Activated naive CD4-positive, alpha-beta T cell treated with anti-CD3 and anti-CD28 coated beads, Interleukin-2, amount 50 U/mL, for 24 hours (primary cell): ENCODE data around the gene B4GALT3.
A peak's percentile ranks its signal among the peaks of the same experiment; 100 is the strongest.

Experiments used
- H3K27ac Mint-ChIP-seq: one replicate; pipeline ENCODE4 v1.8.0; 2021; ENCODE audit warnings: mild to moderate bottlenecking, mixed read lengths
- H3K27me3 Mint-ChIP-seq: one replicate; pipeline ENCODE4 v1.8.0; 2021; ENCODE audit warnings: mixed read lengths
- H3K36me3 Mint-ChIP-seq: one replicate; pipeline ENCODE4 v1.8.0; 2021; ENCODE audit warnings: mixed read lengths
- H3K4me1 Mint-ChIP-seq: one replicate; pipeline ENCODE4 v1.8.0; 2021; ENCODE audit warnings: mixed read lengths
- H3K4me3 Mint-ChIP-seq: one replicate; pipeline ENCODE4 v1.8.0; 2021; ENCODE audit warnings: mild to moderate bottlenecking, mixed read lengths
- H3K9me3 Mint-ChIP-seq: one replicate; pipeline ENCODE4 v1.8.0; 2021; ENCODE audit warnings: mixed read lengths

B4GALT3 gene

GRCh38 chr1:161177936-161178244, 583 bp upstream of the B4GALT3 start:
- Mint-ChIP-seq H3K27ac (peak overlapping the region; percentile 100), H3K27me3 (no peaks in the 10 kb centered on the region), H3K4me3 (peak overlapping the region; percentile 100), H3K36me3 (peaks cover 9% of the 10 kb centered on the region), H3K9me3 (no peaks in the 10 kb centered on the region), H3K4me1 (peaks cover 76% of the 10 kb centered on the region)

- H3K27ac Mint-ChIP-seq, result peak overlapping the region; percentile 100
- peaks cover 73% of the 10 kb centered on the region for H3K4me1 Mint-ChIP-seq
- no peaks in the 10 kb centered on the region for H3K9me3 Mint-ChIP-seq
- H3K27me3 Mint-ChIP-seq, result no peaks in the 10 kb centered on the region
- peaks cover 14% of the 10 kb centered on the region for H3K36me3 Mint-ChIP-seq
- H3K4me3 Mint-ChIP-seq, result peak overlapping the region; percentile 100
Measured at GRCh38 chr1:161176468-161177111, 717 bp downstream of the B4GALT3 start.

- Mint-ChIP-seq H3K4me3 (peak overlapping the region; percentile 100), H3K9me3 (no peaks in the 10 kb centered on the region), H3K27ac (peak overlapping the region; percentile 100), H3K36me3 (peaks cover 18% of the 10 kb centered on the region), H3K27me3 (no peaks in the 10 kb centered on the region), H3K4me1 (peaks cover 75% of the 10 kb centered on the region)
Measured at GRCh38 chr1:161175771-161176453, 1.4 kb downstream of the B4GALT3 start.

- peaks cover 66% of the 10 kb centered on the region for H3K4me1 Mint-ChIP-seq
Measured at GRCh38 chr1:161174911-161175310, 2.4 kb downstream of the B4GALT3 start.

GRCh38 chr1:161173711-161174110, 3.6 kb downstream of the B4GALT3 start:
- Mint-ChIP-seq H3K4me1 (peaks cover 65% of the 10 kb centered on the region), H3K27me3 (no peaks in the 10 kb centered on the region), H3K4me3 (no peak overlapping the region), H3K27ac (no peak overlapping the region), H3K9me3 (no peaks in the 10 kb centered on the region), H3K36me3 (peaks cover 18% of the 10 kb centered on the region)

More at GRCh38 chr1:161174911-161175310, 2.4 kb downstream of the B4GALT3 start:
- Mint-ChIP-seq H3K27ac (peak overlapping the region; percentile 87), H3K36me3 (peaks cover 18% of the 10 kb centered on the region), H3K27me3 (no peaks in the 10 kb centered on the region), H3K9me3 (no peaks in the 10 kb centered on the region), H3K4me3 (peak overlapping the region; percentile 5)

- Mint-ChIP-seq H3K4me3 (no peak overlapping the region), H3K27me3 (no peaks in the 10 kb centered on the region), H3K9me3 (no peaks in the 10 kb centered on the region), H3K27ac (peak overlapping the region; percentile 74), H3K4me1 (peaks cover 65% of the 10 kb centered on the region), H3K36me3 (peaks cover 18% of the 10 kb centered on the region)
Measured at GRCh38 chr1:161172776-161173376, 4.4 kb downstream of the B4GALT3 start.

- Mint-ChIP-seq H3K27ac (peak overlapping the region; percentile 91), H3K4me1 (peaks cover 64% of the 10 kb centered on the region), H3K27me3 (no peaks in the 10 kb centered on the region), H3K9me3 (no peaks in the 10 kb centered on the region), H3K36me3 (peaks cover 18% of the 10 kb centered on the region), H3K4me3 (no peak overlapping the region)
Measured at GRCh38 chr1:161172349-161172748, 5.0 kb downstream of the B4GALT3 start.

GRCh38 chr1:161171696-161172095, 5.6 kb downstream of the B4GALT3 start:
- no peaks in the 10 kb centered on the region for H3K27me3 Mint-ChIP-seq
- H3K4me1 Mint-ChIP-seq, result peaks cover 66% of the 10 kb centered on the region
- H3K9me3 Mint-ChIP-seq, result no peaks in the 10 kb centered on the region
- no peak overlapping the region for H3K4me3 Mint-ChIP-seq
- no peak overlapping the region for H3K27ac Mint-ChIP-seq
- peaks cover 17% of the 10 kb centered on the region for H3K36me3 Mint-ChIP-seq

GRCh38 chr1:161171191-161171590, 6.1 kb downstream of the B4GALT3 start:
- Mint-ChIP-seq H3K27me3 (no peaks in the 10 kb centered on the region), H3K27ac (peak overlapping the region; percentile 23), H3K4me1 (peaks cover 62% of the 10 kb centered on the region)

GRCh38 chr1:161168906-161169305, 8.4 kb downstream of the B4GALT3 start:
- H3K4me1 Mint-ChIP-seq, result peaks cover 53% of the 10 kb centered on the region
- H3K27me3 Mint-ChIP-seq, result no peaks in the 10 kb centered on the region
- H3K9me3 Mint-ChIP-seq, result no peaks in the 10 kb centered on the region
- peak overlapping the region; percentile 90 for H3K4me3 Mint-ChIP-seq
- no peak overlapping the region for H3K27ac Mint-ChIP-seq
- H3K36me3 Mint-ChIP-seq, result peaks cover 12% of the 10 kb centered on the region

More at GRCh38 chr1:161171191-161171590, 6.1 kb downstream of the B4GALT3 start:
- no peaks in the 10 kb centered on the region for H3K9me3 Mint-ChIP-seq
- peaks cover 17% of the 10 kb centered on the region for H3K36me3 Mint-ChIP-seq
- H3K4me3 Mint-ChIP-seq, result no peak overlapping the region

- H3K36me3 Mint-ChIP-seq, result peaks cover 7% of the 10 kb centered on the region
- peaks cover 52% of the 10 kb centered on the region for H3K4me1 Mint-ChIP-seq
- peak overlapping the region; percentile 56 for H3K27ac Mint-ChIP-seq
- H3K4me3 Mint-ChIP-seq, result peak overlapping the region; percentile 90
- no peaks in the 10 kb centered on the region for H3K9me3 Mint-ChIP-seq
- H3K27me3 Mint-ChIP-seq, result no peaks in the 10 kb centered on the region
Measured at GRCh38 chr1:161166669-161167548, 10.4 kb downstream of the B4GALT3 start.

- Mint-ChIP-seq H3K27me3 (no peaks in the 10 kb centered on the region), H3K4me3 (peak within 1 kb of the TSS; percentile 90), H3K27ac (peak within 1 kb of the TSS; percentile 65), H3K9me3 (no peaks in the 10 kb centered on the region), H3K36me3 (peaks cover 7% of the 10 kb centered on the region), H3K4me1 (peaks cover 60% of the 10 kb centered on the region)
Measured at GRCh38 chr1:161165742-161166668, 11.3 kb downstream of the B4GALT3 start, which contains the start of gene PPOX. Gene PPOX, plus strand, starts transcription at chr1:161166426. Its CDS starts 422 bp downstream, at chr1:161166848.

GRCh38 chr1:161164901-161165610, 12.3 kb downstream of the B4GALT3 start:
- Mint-ChIP-seq H3K27me3 (no peaks in the 10 kb centered on the region), H3K9me3 (no peaks in the 10 kb centered on the region), H3K27ac (peak overlapping the region; percentile 65), H3K4me1 (peaks cover 67% of the 10 kb centered on the region), H3K4me3 (peak overlapping the region; percentile 47), H3K36me3 (peaks cover 6% of the 10 kb centered on the region)

- Mint-ChIP-seq H3K27me3 (no peaks in the 10 kb centered on the region), H3K4me3 (no peak overlapping the region), H3K9me3 (no peaks in the 10 kb centered on the region), H3K4me1 (peaks cover 72% of the 10 kb centered on the region), H3K36me3 (peaks cover 6% of the 10 kb centered on the region), H3K27ac (no peak overlapping the region)
Measured at GRCh38 chr1:161163793-161164192, 13.5 kb downstream of the B4GALT3 start.
